ENCODE data around the gene RBM43. TPM values are rescaled to one million over a fixed set of nuclear protein-coding genes. Genes with fewer than 3 reads are reported as not detected.

The RBM43 gene
- total and polyA plus RNA-seq, 11 donors, result 0.81 to 5.9 (median 1.7) TPM

GRCh38 chr2:151205571-151205970 is 56.1 kb downstream of the RBM43 start:
- no peaks in the 10 kb centered on the region for H3K4me1 ChIP-seq
- H3K4me3 ChIP-seq, result no peak overlapping the region
- TF ChIP-seq POLR2A (IDR thresholded peaks at IDR 0.05), result no peak
- TF ChIP-seq, protein P1, sequence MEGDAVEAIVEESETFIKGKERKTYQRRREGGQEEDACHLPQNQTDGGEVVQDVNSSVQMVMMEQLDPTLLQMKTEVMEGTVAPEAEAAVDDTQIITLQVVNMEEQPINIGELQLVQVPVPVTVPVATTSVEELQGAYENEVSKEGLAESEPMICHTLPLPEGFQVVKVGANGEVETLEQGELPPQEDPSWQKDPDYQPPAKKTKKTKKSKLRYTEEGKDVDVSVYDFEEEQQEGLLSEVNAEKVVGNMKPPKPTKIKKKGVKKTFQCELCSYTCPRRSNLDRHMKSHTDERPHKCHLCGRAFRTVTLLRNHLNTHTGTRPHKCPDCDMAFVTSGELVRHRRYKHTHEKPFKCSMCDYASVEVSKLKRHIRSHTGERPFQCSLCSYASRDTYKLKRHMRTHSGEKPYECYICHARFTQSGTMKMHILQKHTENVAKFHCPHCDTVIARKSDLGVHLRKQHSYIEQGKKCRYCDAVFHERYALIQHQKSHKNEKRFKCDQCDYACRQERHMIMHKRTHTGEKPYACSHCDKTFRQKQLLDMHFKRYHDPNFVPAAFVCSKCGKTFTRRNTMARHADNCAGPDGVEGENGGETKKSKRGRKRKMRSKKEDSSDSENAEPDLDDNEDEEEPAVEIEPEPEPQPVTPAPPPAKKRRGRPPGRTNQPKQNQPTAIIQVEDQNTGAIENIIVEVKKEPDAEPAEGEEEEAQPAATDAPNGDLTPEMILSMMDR (IDR thresholded peaks at IDR 0.05), result no peak
- H3K27ac ChIP-seq, result no peak overlapping the region
- H3K9me3 ChIP-seq, result no peaks in the 10 kb centered on the region
- H3K36me3 ChIP-seq, result no peaks in the 10 kb centered on the region
- WGBS, 4 donors, result 78 to 88% (median 84%) methylated on average over 3 of the region's 3 CpGs
- no peak for ATAC-seq
- intact Hi-C loops (cut with DNase I), result no loop called here
- DNase-seq, result no peak
- H3K27me3 ChIP-seq, result no peaks in the 10 kb centered on the region

DNA sequence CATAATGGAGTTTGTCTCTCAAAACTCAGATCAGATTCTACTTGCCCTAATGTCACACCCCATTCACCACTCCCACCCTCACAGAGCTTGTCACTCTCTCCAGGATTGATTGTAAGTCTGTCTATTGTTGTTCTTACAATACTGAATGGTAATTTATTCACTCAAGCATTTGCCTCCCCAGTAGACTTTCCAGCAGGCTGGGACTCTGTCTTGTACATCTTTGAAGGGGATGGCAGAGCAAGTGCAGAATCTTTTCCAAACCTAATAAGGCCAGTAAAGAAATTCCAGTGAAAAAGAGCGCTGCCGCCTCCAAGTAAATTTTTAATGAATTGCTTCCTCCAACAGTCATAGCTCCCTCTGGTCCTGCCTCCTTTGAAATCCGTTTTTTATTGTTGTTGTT is 56.9 kb downstream of the RBM43 start:
- Histone ChIP-seq H3K36me3 (no peaks in the 10 kb centered on the region), H3K9me3 (no peaks in the 10 kb centered on the region), H3K27ac (no peak overlapping the region), H3K4me3 (no peak overlapping the region), H3K27me3 (no peaks in the 10 kb centered on the region), H3K4me1 (no peaks in the 10 kb centered on the region)
- intact Hi-C loops (cut with DNase I), result no loop called here
- ATAC-seq, result no peak
- WGBS, 4 donors, result 71 to 81% (median 77%) methylated on average over 3 of the region's 3 CpGs
- TF ChIP-seq POLR2A (IDR thresholded peaks at IDR 0.05), result no peak
- TF ChIP-seq, protein P1 (IDR thresholded peaks at IDR 0.05), result no peak
- no peak for DNase-seq

- no peak overlapping the region for H3K27ac ChIP-seq
- WGBS, 4 donors, result 33 to 48% (median 42%) methylated on average over 2 of the region's 2 CpGs
- no peaks in the 10 kb centered on the region for H3K36me3 ChIP-seq
- ATAC-seq, result no peak
- H3K4me3 ChIP-seq, result no peak overlapping the region
- DNase-seq, result no peak
- no peak for TF ChIP-seq POLR2A (IDR thresholded peaks at IDR 0.05)
- TF ChIP-seq, protein P1 (IDR thresholded peaks at IDR 0.05), result no peak
- no peaks in the 10 kb centered on the region for H3K4me1 ChIP-seq
- intact Hi-C loops (cut with DNase I), result no loop called here
- no peaks in the 10 kb centered on the region for H3K27me3 ChIP-seq
- no peaks in the 10 kb centered on the region for H3K9me3 ChIP-seq
Measured at GRCh38 chr2:151200844-151201243, 60.8 kb downstream of the RBM43 start.

DNA sequence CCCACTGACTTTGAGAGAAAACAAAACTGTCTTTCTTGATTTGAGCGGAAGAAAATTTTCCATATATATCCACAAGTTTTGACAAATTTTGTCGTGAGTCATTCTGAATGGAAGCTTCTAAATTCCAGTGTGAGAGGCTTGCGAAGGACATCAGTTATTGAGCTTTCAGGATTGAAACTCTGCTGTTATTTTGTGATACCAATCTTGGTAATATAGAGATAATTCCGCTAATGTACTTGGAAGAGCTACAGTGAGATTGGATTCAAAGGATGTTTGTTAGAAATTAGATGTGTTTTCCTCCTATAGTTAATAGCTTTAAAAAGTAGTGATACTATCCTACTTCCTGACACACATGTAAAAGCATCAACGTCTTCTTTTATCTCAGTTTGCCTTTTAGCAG is 61.4 kb downstream of the RBM43 start:
- Histone ChIP-seq H3K36me3 (no peaks in the 10 kb centered on the region), H3K4me3 (no peak overlapping the region), H3K9me3 (no peaks in the 10 kb centered on the region), H3K4me1 (no peaks in the 10 kb centered on the region), H3K27ac (no peak overlapping the region), H3K27me3 (no peaks in the 10 kb centered on the region)
- DNase-seq, result no peak
- 67 to 73% (median 71%) methylated on average over 5 of the region's 5 CpGs for WGBS, 4 donors
- no peak for ATAC-seq
- intact Hi-C loops (cut with DNase I), result no loop called here
- TF ChIP-seq POLR2A (IDR thresholded peaks at IDR 0.05), result no peak
- TF ChIP-seq, protein P1 (IDR thresholded peaks at IDR 0.05), result no peak

Data from heart left ventricle (tissue), 16 donors.